NCI-H2107 treated with DMSO at 0.1 percent for 48 hours (cell line): ENCODE data around the gene ATP6V1D.
A peak's percentile ranks its signal among the peaks of the same experiment; 100 is the strongest.
"Not testable (repeated sequence)": the region's sequence is repeated elsewhere in the genome, so short reads cannot be mapped to it uniquely, and the experiment has no call there.

Source experiments
- DNase-seq: peaks from one replicate; lab custom pipeline; 2025; ENCODE audit not compliant: unreplicated experiment; lab: John Stamatoyannopoulos, UW

ATP6V1D gene

DNA sequence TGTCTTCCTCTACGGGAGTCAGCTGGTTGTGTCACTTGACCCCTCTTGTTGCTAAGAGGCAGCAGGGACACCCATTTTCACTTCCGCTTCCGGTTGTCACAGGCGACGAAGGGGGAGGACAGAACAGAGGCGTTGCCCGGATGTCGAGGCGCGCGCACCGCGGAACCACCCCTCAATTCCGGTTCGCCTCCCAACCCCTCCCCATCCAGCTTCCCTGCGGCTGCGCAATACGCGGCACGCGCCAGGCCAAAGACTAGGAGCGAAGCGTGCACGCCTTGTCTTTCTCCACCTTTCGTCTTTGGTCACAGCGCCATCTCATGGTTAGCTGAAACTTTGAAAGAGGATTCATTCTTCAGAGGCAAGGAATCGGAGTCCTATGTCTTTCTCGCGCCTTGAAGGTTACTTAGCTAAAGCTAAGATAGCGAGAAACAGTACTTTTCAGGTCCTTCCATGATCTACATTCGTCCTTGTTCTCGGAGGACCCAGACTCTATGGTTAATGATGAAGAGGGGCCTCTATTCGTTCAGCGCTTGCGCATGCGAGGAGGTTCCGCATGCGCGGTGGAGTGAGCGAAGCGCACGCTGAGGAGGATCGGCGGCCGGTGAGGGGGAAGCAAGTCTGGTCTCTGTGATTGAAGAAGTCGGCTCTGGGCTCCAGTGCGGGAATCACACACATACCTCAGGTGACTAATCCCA is at the start of gene ATP6V1D, which contains the start of gene EIF2S1:
ATP6V1D (minus strand) TSS at position 30 of the 695 bp plus-strand sequence. CDS start 106 bp downstream, outside the sequence.
EIF2S1 (plus strand) TSS at position 554 of the 695 bp plus-strand sequence. CDS start 4,440 bp downstream, outside the sequence.
- DNase-seq = peak; percentile 98

DNA sequence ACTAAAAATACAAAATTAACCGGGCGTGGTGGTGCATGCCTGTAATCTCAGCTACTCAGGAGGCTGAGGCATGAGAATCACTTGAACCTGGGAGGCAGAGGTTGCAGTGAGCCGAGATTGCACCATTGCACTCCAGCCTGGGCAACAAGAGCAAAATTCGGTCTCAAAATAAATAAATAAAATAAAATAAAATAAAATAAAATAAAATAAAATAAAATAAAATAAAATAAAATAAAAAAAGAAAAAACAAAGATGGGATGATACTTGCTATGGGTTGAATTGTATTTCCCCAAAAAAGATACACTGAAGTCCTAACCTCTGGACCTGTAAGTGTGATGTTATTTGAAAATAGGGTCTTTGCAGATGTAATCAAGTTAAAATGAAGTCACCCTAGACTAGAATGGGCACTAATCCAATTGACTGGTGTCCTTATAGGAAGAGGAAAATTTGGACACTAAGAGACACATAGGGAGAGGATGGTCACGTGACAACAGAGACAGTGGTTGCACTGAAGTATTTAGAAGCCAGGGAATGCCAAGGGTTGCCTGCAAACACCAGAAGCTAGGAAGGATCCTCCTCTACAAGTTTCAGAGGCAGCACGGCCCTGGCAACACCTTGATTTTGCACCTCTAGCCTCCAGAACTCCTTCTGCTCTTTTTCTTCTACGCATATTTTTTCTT is 48.7 kb upstream of the ATP6V1D start:
- not testable (repeated sequence) for DNase-seq

DNA sequence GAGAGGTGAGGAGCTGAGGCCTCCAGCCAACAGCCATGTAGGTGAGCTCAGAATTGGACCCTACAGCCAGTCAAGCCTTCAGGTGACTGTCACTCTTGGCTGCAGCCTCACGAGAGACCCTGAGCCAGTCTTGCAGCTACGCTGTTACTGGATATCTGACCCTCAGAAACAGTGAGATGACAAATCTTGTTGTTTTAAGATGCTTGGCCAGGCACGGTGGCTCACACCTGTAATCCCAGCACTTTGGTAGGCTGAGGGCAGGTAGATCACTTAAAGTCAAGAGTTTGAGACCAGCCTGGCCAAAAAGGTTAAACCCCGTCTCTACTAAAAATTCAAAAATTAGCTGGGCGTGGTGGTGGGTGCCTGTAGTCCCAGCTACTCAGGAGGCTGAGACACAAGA is 46.2 kb upstream of the ATP6V1D start:
- DNase-seq = no peak

DNA sequence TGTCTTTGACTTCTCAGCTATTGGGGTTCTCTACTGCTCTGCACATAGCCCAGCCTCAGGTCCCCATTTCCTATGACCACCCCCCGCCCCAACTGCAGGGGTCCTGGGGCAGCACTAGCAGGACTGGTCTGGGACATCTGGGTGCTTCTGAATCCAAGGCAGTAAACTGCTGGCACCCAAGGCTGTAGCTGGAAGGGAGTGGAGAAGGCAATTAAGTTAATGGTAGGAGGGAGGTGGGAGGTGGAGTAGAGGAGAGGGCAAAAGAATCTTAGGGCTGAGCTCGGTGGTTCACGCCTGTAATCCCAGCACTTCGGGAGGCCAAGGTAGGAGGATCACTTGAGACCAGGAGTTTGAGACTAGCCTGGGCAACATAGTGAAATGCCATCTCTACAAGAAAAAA is 40.8 kb upstream of the ATP6V1D start:
- DNase-seq = no peak

DNA sequence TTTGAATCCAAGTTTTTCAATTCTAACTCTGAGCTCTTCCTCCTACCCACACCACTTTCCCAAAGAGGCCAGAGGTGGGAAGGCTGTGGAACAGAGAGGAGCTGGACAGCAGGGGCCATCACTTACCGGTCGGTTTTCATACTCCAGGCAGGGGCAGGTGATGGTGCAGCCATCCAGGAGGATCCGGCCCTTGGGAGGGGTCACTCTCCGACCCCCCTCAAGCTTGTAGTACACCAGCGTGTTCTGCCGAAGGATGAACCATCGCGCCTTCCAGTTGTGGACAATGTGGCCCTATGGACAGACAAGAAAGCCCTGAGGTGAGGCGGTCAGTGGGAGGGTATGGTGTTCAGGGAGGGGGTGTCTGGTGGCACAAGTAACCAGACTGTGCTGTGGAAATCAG is 37.9 kb upstream of the ATP6V1D start:
- no peak for DNase-seq

DNA sequence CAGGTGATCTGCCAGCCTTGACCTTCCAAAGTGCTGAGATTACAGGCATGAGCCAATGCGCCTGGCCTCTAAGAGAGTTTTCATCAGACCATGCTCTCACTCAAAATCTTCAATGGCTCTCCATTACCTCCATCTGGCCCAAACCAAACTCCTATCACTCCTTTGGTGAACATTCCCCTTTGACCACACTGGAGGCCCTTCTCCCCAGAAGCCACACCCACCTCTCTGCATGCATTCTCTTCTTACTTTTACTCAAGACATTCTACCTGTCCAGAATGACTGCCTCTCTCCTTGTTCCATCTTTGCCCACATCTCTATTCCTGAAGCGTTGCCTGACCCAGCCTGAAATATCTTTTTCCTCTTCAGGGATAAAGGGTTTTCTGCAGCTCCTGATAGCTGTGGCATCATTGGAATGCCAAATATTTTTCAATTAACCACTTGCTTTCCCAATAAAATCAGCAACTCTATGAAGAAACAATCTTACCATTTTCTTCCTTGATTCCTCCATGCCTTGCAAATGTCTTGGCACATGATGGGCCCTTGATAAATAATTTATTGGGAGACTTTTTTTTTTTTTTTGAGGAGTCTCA is 36.9 kb upstream of the ATP6V1D start:
- no peak for DNase-seq

DNA sequence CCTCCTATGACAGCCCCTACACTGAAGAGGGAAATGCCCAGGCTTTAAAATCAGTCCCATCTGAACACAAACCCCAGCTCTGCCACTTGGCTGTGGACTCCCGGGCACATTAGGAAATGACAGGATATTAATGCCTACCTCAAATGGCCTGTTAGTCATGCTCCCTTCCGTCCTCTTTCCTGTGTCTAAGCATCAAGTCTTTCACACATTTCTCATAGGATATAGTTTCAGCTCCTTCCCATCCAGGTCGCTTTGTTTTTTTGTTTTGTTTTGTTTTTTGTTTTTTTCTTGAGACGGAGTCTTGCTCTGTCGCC is 36.2 kb upstream of the ATP6V1D start:
- DNase-seq = no peak

DNA sequence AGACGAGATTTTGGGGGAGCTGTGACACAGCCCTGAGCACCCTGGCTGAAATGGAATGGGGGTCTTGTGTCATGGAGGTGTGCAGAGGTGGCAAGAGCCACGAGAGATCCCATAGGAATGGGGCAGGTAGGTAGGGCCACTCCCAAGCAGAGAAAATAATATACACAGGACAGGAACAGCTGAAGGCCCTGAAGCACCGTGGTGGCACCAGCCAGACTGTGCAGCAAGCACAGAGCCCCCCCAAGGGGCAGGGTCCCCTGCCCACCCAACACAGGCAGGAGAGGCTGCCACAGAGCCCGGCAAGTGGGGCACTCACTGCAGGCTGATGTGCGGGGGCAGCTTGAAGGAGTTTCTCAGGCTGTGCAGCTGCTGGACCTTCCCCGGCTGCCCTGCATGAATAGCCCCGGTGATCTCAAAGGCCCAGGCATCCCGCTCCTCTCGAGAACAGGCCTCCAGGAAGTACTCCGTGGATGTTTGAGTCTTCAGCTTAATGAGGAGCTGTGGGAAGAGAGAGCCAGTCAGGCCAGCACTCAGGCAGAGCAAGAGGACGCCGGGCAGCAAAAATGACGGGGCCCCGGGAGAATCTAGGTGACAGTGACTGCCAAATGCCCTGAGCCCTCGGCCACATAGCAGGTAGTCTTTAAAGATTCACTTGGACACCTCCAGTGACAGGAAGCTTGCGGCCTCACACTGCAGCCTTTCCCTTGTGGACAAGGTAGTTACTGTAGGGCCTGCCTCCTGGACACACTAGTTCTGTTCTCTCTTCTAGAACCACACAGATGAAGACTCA is 35.7 kb upstream of the ATP6V1D start:
- DNase-seq = no peak

DNA sequence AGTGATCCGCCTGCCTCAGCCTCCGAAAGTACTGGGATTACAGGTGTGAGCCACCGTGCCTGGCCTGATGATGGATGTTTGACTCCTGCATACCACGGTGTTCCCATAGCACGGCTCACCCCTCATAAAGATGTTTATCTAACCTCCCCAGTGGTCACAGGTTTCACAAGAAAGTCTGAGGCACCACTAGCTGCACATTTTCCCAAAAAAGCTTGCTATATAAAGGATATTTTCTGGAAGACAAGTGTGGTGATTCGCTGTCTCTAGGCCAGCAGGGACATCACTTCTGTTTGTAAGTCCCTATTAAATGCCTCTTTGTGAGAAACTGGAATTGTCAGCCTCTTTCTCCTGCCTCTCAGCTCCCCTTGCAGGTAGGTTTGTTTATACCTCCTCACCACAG is 34.1 kb upstream of the ATP6V1D start:
- no peak for DNase-seq

DNA sequence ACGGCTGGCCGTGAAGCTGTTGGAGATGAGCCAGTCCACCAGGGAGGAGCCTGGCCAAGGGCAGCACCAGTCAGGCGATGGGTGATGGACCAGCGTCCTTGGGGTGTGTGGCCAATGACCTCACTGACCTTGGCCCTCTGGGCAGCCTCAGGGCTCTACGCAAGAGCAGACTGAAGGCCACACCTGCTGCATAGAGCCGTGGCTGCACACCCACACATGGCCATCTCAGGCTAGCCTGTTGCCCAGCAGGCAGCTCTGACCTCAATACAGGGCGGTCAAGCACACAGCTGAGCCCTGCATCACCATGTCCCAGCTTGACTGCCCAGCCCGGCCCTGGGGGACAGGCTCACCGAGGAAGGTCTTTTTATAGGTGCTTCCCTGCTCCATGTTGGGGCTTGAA is 33.2 kb upstream of the ATP6V1D start:
- DNase-seq = no peak

DNA sequence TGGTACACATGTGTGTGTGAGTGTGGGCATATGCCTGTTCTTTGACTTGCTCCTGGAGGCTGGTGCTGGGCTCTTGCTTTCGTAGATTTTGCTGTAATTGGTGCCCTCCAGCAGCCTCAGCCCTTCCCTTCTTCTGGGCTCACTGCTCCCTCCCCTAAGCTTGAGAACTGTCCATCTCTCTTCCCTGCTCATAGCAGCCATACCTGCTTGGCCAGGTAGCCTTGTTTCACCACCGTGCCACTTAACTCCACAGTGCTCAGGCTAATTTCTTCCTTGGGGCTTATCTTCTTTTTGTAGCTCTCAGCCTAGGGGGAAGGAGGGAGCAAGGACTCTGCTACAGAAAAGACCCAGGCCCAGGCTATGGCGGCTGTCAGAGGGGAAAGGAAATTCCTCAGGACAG is 32.5 kb upstream of the ATP6V1D start:
- no peak for DNase-seq

DNA sequence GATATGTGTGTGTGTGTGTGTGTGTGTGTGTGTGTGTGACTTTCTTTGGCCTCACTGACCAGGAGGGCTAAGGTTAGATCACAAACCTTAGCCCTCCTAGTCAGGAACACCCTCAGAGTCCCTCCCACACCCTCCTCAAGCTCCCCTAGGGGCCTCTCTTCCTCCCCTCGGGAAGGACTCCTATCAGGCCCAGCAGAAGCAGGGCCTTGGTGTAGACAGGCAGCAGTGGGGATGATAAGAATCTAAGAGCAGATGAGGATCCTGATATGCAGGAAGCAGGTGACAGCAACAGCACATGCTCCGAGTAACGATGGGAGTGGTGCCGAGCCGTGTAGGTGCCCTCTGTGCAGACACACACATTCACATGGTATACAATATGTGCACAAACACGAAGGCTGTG is 31.7 kb upstream of the ATP6V1D start:
- no peak for DNase-seq

DNA sequence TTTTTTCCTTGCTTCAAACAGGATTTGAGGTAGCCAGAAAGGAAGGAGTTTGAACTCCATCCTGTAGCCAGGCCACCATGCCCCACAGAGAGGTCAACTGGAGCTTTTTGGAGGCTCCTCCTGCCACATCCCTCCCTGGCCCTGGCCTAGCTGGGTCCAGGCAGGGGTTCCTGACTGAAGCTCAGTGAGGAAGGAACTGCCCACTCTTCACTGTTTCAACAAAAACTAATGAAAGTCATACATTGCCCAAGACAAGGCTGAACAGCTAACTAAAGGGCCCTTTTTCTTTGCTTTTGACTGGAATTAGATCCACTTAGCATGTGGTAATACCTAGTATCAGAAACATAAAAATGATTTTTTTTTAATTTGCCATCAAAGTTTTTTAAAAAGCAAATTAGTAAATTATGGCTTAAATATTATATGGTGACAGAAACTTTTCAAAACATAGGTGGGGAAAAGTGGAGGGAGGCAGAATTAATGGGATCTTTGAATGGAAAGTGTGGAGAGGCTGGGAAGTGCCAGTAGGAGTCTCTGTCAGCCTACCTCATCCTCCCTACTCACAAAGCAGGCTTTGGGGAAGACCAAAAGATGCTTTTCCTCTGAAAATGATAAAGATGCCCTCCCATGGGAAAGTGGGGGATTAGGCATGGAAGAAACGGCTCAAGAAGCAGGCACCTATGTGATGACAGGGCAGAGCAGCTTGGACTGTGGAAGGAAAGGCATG is 30.4 kb upstream of the ATP6V1D start:
- no peak for DNase-seq

DNA sequence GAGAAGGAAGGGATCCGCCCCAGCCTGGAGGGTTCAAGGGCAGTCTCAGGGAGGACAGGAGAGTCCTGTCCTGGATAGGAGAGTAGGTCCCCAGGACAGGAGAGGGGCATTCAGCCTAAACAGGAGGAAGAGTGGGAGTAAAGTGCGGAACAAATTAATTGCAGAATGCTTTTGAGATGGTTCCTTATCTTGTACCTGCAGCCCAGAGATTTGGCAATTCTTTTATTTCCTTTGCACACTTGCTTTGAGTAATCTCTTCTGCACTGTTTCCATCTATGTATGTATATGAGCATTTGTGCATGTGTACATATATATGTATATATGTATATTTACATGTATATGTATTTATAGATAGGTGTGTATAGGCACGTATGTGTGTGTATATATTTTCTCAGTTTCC is 29.7 kb upstream of the ATP6V1D start:
- DNase-seq = no peak

DNA sequence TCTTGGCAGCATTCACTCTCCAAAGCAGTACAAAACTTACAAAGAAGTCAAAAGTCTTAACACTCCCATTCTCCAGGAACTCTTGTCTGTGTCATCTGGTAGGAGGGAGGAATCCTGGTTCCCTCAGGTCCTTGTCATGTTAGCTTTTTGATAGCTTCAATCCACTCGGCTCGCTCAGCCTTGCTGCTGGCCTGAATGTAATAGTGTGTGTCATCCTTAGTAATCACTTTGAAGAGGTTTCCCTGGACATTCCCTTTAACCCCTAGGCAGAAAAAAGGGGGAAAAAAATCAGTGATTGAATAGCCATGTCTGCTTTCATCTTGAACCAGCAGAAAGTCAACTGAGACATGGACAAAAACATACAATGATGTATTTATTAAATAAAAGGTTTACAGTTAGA is 27.6 kb upstream of the ATP6V1D start:
- DNase-seq = no peak

DNA sequence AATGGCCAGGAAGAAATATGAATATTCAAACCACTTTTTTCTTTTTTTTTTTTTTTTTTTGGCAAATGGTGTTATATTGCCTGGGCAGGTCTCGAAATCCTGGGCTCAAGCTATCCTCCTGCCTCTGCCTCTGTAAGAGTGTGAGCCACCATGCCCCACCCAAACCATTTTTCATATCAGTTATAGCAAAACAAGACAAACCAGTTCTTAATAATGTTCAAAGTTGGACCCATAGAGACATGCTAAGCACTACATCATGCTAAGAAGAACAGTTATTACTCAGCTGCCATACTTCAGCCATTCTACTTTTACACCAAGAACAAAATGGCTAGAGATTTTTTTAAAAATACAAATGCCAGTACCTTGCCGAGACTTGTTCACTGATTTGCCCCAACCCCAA is 26.0 kb upstream of the ATP6V1D start:
- DNase-seq = no peak

DNA sequence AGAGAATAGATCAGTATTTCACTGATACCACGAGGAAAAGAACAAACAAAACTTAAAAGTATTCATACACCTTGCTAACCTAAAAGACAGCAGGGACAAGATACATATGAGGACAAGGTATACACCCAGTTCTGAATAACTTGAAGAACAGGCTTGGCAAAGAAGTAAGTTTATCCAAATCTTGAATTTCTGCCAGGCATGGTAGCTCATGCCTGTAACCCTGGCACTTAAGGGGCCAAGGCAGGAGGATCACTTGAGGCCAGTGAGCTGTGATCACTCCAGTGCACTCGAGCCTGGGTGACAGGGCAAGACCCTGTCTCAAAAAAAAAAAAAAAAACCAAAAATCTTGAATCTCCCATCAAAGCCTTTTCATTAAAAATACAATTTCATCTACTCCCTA is 25.5 kb upstream of the ATP6V1D start:
- DNase-seq = no peak

DNA sequence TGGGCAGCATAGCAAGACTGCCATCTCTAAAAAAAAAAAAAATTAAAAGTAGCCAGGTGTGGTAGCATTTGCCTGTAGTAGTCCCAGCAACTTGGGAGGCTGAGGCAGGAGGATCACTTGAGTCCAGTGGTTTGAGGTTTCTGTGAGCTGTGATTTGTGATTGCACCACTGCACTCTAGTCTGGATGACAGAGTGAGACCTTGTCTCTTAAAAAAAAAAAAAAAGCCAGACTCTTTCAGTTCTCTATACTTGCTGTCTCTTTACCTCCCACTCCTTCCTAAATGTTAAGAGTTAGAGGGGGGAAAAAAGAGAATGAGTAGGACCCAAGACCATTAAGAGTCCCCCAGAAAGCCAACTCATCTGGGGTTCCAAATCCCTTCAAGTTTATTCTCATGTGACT is 18.3 kb upstream of the ATP6V1D start:
- DNase-seq = no peak

DNA sequence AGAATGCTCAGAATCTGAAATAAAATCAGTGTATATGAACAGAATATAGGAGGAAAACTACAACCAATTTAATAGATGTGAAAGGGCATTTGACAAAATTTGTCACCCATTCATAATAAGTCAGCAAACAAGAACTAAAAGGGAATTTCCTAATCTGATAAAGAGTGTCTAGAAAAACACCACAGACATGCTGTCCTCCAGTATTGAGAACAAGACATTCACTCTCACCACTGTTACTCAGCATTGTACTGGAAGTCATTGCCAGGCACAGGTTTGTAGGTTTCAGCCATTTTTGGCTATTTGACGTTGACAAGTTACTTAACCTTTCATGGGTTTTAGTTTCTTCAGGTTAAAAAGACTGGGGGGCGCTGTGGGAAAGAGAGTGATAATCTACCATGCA is 13.7 kb upstream of the ATP6V1D start:
- no peak for DNase-seq

DNA sequence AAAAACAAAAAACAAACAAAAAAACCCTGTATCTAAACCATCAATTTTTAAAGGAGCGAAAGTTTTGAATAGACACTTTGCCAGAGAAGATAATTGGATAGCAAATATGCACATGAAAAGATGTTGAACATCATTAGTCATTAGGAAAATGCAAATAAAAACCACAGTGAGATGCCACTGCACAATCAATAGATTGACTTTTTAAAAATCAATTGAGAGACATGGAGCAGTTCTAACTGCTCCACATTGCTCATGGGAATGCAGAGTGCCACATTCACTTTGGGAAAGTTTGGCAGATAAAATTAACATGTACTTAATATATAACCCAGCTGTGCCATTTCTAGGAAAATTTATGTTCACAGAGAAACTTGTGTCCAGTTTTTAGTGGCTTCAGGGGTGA is 13.2 kb upstream of the ATP6V1D start:
- DNase-seq = no peak
